GM19397 (cell line): Measurements from ENCODE around the gene ITPKB.

ENCODE experiments used
- ATAC-seq: cut with Tn5 transposase; IDR thresholded peaks from one replicate; pipeline ENCODE4 v1.9.1; 2021; ENCODE audit warnings: mild to moderate bottlenecking, moderate library complexity; ENCODE audit not compliant: unreplicated experiment

ITPKB gene

GRCh38 chr1:226708342-226708780, 30.7 kb downstream of the ITPKB start:
- no peak for ATAC-seq

- no peak for ATAC-seq
These were observed 32.4 kb downstream of the ITPKB start for GRCh38 chr1:226706684-226707083.

GRCh38 chr1:226704169-226704937, 34.7 kb downstream of the ITPKB start:
- no peak for ATAC-seq

- peak; percentile 81 for ATAC-seq
These were observed 35.9 kb downstream of the ITPKB start for GRCh38 chr1:226702957-226703831.

GRCh38 chr1:226702318-226702956, 36.6 kb downstream of the ITPKB start:
- ATAC-seq = no peak

- no peak for ATAC-seq
These were observed 38.2 kb downstream of the ITPKB start for GRCh38 chr1:226700861-226701260.

- no peak for ATAC-seq
These were observed 39.9 kb downstream of the ITPKB start for GRCh38 chr1:226699166-226699565.

GRCh38 chr1:226698659-226699058, 40.4 kb downstream of the ITPKB start:
- ATAC-seq = no peak

GRCh38 chr1:226697929-226698544, 41.0 kb downstream of the ITPKB start:
- peak; percentile 43 for ATAC-seq

- ATAC-seq = peak; percentile 50
These were observed 41.7 kb downstream of the ITPKB start for GRCh38 chr1:226697151-226697928.

- ATAC-seq = no peak
These were observed 42.5 kb downstream of the ITPKB start for GRCh38 chr1:226696547-226696946.

- no peak for ATAC-seq
These were observed 43.7 kb downstream of the ITPKB start for GRCh38 chr1:226695335-226695900.

- no peak for ATAC-seq
These were observed 46.3 kb downstream of the ITPKB start for GRCh38 chr1:226692823-226693222.

- ATAC-seq = no peak
These were observed 46.9 kb downstream of the ITPKB start for GRCh38 chr1:226692051-226692792.

GRCh38 chr1:226691247-226691646, 47.8 kb downstream of the ITPKB start:
- no peak for ATAC-seq

- no peak for ATAC-seq
These were observed 48.6 kb downstream of the ITPKB start for GRCh38 chr1:226690460-226690982.

GRCh38 chr1:226688808-226689207, 50.3 kb downstream of the ITPKB start:
- no peak for ATAC-seq

GRCh38 chr1:226688056-226688748, 50.9 kb downstream of the ITPKB start:
- ATAC-seq = no peak
